Trophoblast cell (in vitro differentiated cells and primary cell): ENCODE results near the gene E2F7.
A peak's percentile ranks its signal among the peaks of the same experiment; 100 is the strongest.

Experiments
- DNase-seq, 2 donors: peaks; one replicate each; pipeline ENCODE4 v3.0.0-alpha.2; 2016
- H2AFZ ChIP-seq: 2 replicates; pipeline ENCODE4 v1.6.1; 2013; ENCODE audit warnings: low read length, moderate library complexity, mild to moderate bottlenecking; ENCODE audit not compliant: insufficient read depth, poor library complexity
- H2AK5ac ChIP-seq: 2 replicates; pipeline ENCODE4 v1.6.1; 2013; ENCODE audit warnings: mild to moderate bottlenecking, low read length
- H2BK120ac ChIP-seq: 2 replicates; pipeline ENCODE4 v1.6.1; 2013; ENCODE audit warnings: low read length, mild to moderate bottlenecking, moderate library complexity; ENCODE audit not compliant: insufficient read depth, poor library complexity
- H2BK12ac ChIP-seq: 2 replicates; pipeline ENCODE4 v1.6.1; 2013; ENCODE audit warnings: mild to moderate bottlenecking, low read length, moderate library complexity
- H2BK5ac ChIP-seq: 2 replicates; pipeline ENCODE4 v1.6.1; 2013; ENCODE audit warnings: low read length, low read depth, moderate library complexity, mild to moderate bottlenecking; ENCODE audit not compliant: poor library complexity
- H3K14ac ChIP-seq: 2 replicates; pipeline ENCODE4 v1.6.1; 2013; ENCODE audit warnings: mild to moderate bottlenecking, low read length
- H3K18ac ChIP-seq: 2 replicates; pipeline ENCODE4 v1.6.1; 2013; ENCODE audit warnings: mild to moderate bottlenecking, low read length
- H3K23ac ChIP-seq: 2 replicates; pipeline ENCODE4 v1.6.1; 2013; ENCODE audit warnings: low read length
- H3K27ac ChIP-seq: 2 replicates; pipeline ENCODE4 v1.5.1; 2013; ENCODE audit warnings: low read depth, mild to moderate bottlenecking, inconsistent platforms, low read length, moderate library complexity
- H3K27me3 ChIP-seq: 2 replicates; pipeline ENCODE4 v1.6.1; 2013; ENCODE audit warnings: inconsistent platforms, mild to moderate bottlenecking, low read length, moderate library complexity; ENCODE audit not compliant: insufficient read depth
- H3K36me3 ChIP-seq, 2 experiments: 1 replicate in 1 of 2; 2 replicates in 1 of 2; pipeline ENCODE4 v1.6.1; 2013; ENCODE audit warnings: low read length in 2 of 2, mild to moderate bottlenecking in 2 of 2, moderate library complexity in 1 of 2; ENCODE audit not compliant: insufficient read depth in 2 of 2, control insufficient read depth in 1 of 2
- H3K4ac ChIP-seq: 2 replicates; pipeline ENCODE4 v1.6.1; 2013; ENCODE audit warnings: low read depth, mild to moderate bottlenecking, low read length, moderate library complexity
- H3K4me1 ChIP-seq, 2 experiments: 1 replicate in 1 of 2; 2 replicates in 1 of 2; pipeline ENCODE4 v1.6.1; 2013; ENCODE audit warnings: low read length in 2 of 2, mild to moderate bottlenecking in 2 of 2, moderate library complexity in 1 of 2; ENCODE audit not compliant: insufficient read depth in 2 of 2, control insufficient read depth in 1 of 2
- H3K4me2 ChIP-seq: 2 replicates; pipeline ENCODE4 v1.6.1; 2013; ENCODE audit warnings: inconsistent platforms, mild to moderate bottlenecking, low read length, moderate library complexity
- H3K4me3 ChIP-seq: 2 replicates; pipeline ENCODE4 v1.5.1; 2013; ENCODE audit warnings: mild to moderate bottlenecking, low read depth, low read length, inconsistent platforms
- H3K79me1 ChIP-seq: one replicate; pipeline ENCODE4 v1.6.1; 2013; ENCODE audit warnings: low read length
- H3K79me2 ChIP-seq: 2 replicates; pipeline ENCODE4 v1.6.1; 2013; ENCODE audit warnings: low read length, mild to moderate bottlenecking; ENCODE audit not compliant: control insufficient read depth, insufficient read depth, poor library complexity
- H3K9ac ChIP-seq: 2 replicates; pipeline ENCODE4 v1.6.1; 2013; ENCODE audit warnings: mild to moderate bottlenecking, low read length
- H3K9me3 ChIP-seq: 2 replicates; pipeline ENCODE4 v1.6.1; 2013; ENCODE audit warnings: low read depth, mild to moderate bottlenecking, control low read depth, inconsistent platforms, low read length; ENCODE audit not compliant: insufficient read depth
- H4K12ac ChIP-seq: 2 replicates; pipeline ENCODE4 v1.6.1; 2013; ENCODE audit warnings: low read depth, mild to moderate bottlenecking, low read length, moderate library complexity
- H4K8ac ChIP-seq: 2 replicates; pipeline ENCODE4 v1.6.1; 2013; ENCODE audit warnings: low read depth, mild to moderate bottlenecking, low read length, moderate library complexity
- H4K91ac ChIP-seq: one replicate; pipeline ENCODE4 v1.6.1; 2013; ENCODE audit warnings: low read depth, mild to moderate bottlenecking, low read length, moderate library complexity
- WGBS: extraction: QIAGEN DNeasy Blood & Tissue Kit; methylation state at CpG from one replicate; pipeline ENCODE4 v1.1.7; 2013; ENCODE audit warnings: missing lambda C conversion rate; ENCODE audit not compliant: insufficient read length, insufficient coverage; ENCODE audit errors: extremely low coverage; 5-methylcytosine and 5-hydroxymethylcytosine counted together

E2F7 gene

DNA sequence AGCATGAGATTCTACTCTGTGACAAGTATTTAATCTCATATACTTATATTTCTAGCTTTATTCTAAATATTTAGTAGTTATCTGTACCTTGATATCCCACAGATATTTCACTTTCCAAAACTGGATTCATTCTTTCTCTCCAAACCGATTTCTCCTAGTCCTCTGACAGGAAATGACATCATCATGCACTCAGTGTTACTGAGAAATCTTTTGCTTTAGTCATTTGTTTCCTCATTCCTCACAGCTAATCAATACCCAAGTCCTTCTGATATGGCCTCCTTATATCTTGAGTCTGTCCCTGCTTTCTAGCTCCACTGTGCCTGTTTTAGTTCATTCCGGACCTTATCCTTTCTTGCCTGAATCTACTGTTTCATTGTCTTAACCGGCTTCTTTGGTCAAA, 39.4 kb upstream of the E2F7 start:
- no peak overlapping the region for H3K27ac ChIP-seq
- no peaks in the 10 kb centered on the region for H3K4me1 ChIP-seq
- H3K4me2 ChIP-seq = no peak overlapping the region
- no peak overlapping the region for H3K4ac ChIP-seq
- H3K23ac ChIP-seq = no peak overlapping the region
- no peaks in the 10 kb centered on the region for H3K79me1 ChIP-seq
- DNase-seq = no peak
- no peaks in the 10 kb centered on the region for H3K9me3 ChIP-seq
- no peak overlapping the region for H2BK5ac ChIP-seq
- H2BK120ac ChIP-seq = no peak overlapping the region
- whole genome bisulfite sequencing = no CpG with 5 or more reads among the region's 3 CpGs
- no peak overlapping the region for H3K14ac ChIP-seq
- no peak overlapping the region for H3K18ac ChIP-seq
- H4K12ac ChIP-seq = no peak overlapping the region
- H2BK12ac ChIP-seq = no peak overlapping the region
- H3K27me3 ChIP-seq = no peaks in the 10 kb centered on the region
- no peaks in the 10 kb centered on the region for H3K36me3 ChIP-seq
- no peak overlapping the region for H4K91ac ChIP-seq
- no peak overlapping the region for H2AK5ac ChIP-seq
- H3K9ac ChIP-seq = no peak overlapping the region
- no peak overlapping the region for H4K8ac ChIP-seq
- no peaks in the 10 kb centered on the region for H3K79me2 ChIP-seq
- no peak overlapping the region for H2AFZ ChIP-seq
- no peak overlapping the region for H3K4me3 ChIP-seq

DNA sequence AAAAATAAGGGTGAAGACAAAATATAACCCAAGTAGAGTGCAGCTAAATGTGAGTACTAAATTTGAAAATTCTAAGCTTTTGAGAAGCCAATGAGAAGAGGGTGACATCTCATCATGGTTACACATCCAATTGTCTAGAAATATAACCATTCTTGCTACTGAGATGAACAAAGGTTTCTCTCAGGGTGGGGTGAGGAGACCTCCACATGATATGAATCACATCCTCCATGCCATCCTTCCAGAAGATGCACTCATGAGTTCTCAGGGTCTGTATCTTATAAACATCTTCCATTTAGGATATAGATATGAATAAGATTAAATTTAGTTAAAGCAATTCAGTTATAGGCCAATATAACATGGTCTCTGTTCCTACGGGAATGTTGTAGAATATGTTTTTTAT, 38.9 kb upstream of the E2F7 start:
- Histone ChIP-seq H2AFZ (no peak overlapping the region), H3K27ac (no peak overlapping the region), H3K4me1 (no peaks in the 10 kb centered on the region), H3K4ac (no peak overlapping the region), H3K18ac (no peak overlapping the region), H2BK120ac (no peak overlapping the region), H4K91ac (no peak overlapping the region), H3K79me1 (no peaks in the 10 kb centered on the region), H3K4me2 (no peak overlapping the region), H3K14ac (no peak overlapping the region), H2BK5ac (no peak overlapping the region), H3K4me3 (no peak overlapping the region), H3K9ac (no peak overlapping the region), H3K27me3 (no peaks in the 10 kb centered on the region), H2BK12ac (no peak overlapping the region), H3K9me3 (no peaks in the 10 kb centered on the region), H3K36me3 (no peaks in the 10 kb centered on the region), H4K8ac (no peak overlapping the region), H3K23ac (no peak overlapping the region), H2AK5ac (no peak overlapping the region), H4K12ac (no peak overlapping the region), H3K79me2 (no peaks in the 10 kb centered on the region)
- WGBS = no CpG with 5 or more reads among the region's 1 CpG
- DNase-seq = no peak

DNA sequence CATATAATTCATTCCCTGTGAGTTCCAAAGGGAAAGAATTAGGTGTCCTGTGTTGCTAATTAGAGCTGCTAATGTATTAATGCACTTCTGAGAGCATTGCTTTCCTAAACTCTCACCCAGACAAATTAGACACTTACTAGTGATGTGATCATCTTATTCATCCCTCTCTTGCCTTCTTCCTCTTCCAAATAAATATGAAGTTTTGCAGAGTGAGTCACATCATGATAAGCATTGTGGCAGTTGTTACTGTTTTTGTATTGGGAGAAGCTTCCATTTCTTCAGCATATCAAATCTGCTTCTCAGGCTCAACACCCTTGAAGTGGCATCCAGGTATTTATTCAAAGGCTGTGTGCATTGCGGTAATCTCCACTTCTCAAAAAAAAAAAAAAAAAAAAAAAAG, 37.3 kb upstream of the E2F7 start:
- Histone ChIP-seq H2BK12ac (no peak overlapping the region), H2AFZ (no peak overlapping the region), H4K12ac (no peak overlapping the region), H3K79me1 (no peaks in the 10 kb centered on the region), H3K36me3 (no peaks in the 10 kb centered on the region), H3K27ac (no peak overlapping the region), H3K4me2 (no peak overlapping the region), H3K18ac (no peak overlapping the region), H2AK5ac (no peak overlapping the region), H3K27me3 (no peaks in the 10 kb centered on the region), H4K8ac (no peak overlapping the region), H3K9me3 (no peaks in the 10 kb centered on the region), H3K9ac (no peak overlapping the region), H3K14ac (no peak overlapping the region), H3K4ac (no peak overlapping the region), H2BK120ac (no peak overlapping the region), H2BK5ac (no peak overlapping the region), H3K79me2 (no peaks in the 10 kb centered on the region), H3K4me1 (no peaks in the 10 kb centered on the region), H4K91ac (no peak overlapping the region), H3K23ac (no peak overlapping the region), H3K4me3 (no peak overlapping the region)
- no CpG with 5 or more reads among the region's 1 CpG for WGBS
- peak in 1 of 2 donors; percentile 22 for DNase-seq

DNA sequence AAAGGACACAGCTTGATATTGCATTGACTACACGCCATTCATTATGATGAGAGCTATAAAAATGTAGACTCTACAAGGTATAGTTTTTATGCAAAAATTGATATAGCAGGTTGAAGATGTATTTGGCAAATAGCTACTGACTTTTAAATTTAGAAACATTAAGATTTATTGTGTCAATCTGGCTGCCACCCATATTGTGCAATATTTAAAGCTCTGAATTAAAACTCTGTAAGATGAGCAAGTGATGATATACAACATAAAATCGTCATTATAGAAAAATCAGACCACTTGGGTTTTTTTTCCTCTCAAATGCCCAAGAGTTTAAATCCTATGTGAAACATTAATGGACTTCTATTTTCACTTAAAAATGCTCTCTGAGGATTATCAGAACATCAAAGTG, 36.8 kb upstream of the E2F7 start:
- Histone ChIP-seq H3K36me3 (no peaks in the 10 kb centered on the region), H3K9me3 (no peaks in the 10 kb centered on the region), H2BK5ac (no peak overlapping the region), H3K23ac (no peak overlapping the region), H2BK120ac (no peak overlapping the region), H3K4me2 (no peak overlapping the region), H2AFZ (no peak overlapping the region), H3K27ac (no peak overlapping the region), H2BK12ac (no peak overlapping the region), H4K12ac (no peak overlapping the region), H3K79me1 (no peaks in the 10 kb centered on the region), H3K27me3 (no peaks in the 10 kb centered on the region), H3K18ac (no peak overlapping the region), H3K79me2 (no peaks in the 10 kb centered on the region), H2AK5ac (no peak overlapping the region), H3K4me1 (no peaks in the 10 kb centered on the region), H3K4me3 (no peak overlapping the region), H3K14ac (no peak overlapping the region), H4K91ac (no peak overlapping the region), H4K8ac (no peak overlapping the region), H3K9ac (no peak overlapping the region), H3K4ac (no peak overlapping the region)
- DNase-seq = no peak
- no CpG with 5 or more reads among the region's 2 CpGs for WGBS
